Neuron (in vitro differentiated cells): ENCODE results near the gene TTC38.

ENCODE experiments used
- H2AFZ ChIP-seq: one replicate; pipeline ENCODE4 v1.6.1; 2013; ENCODE audit warnings: low read depth, mild to moderate bottlenecking, inconsistent platforms, low read length, moderate library complexity
- H3K27me3 ChIP-seq: one replicate; pipeline ENCODE4 v1.6.1; 2013; ENCODE audit warnings: low read length; ENCODE audit not compliant: insufficient read depth
- H3K36me3 ChIP-seq: one replicate; pipeline ENCODE4 v1.6.1; 2013; ENCODE audit warnings: low read length; ENCODE audit not compliant: insufficient read depth
- H3K4me1 ChIP-seq: one replicate; pipeline ENCODE4 v1.6.1; 2013; ENCODE audit warnings: low read length; ENCODE audit not compliant: insufficient read depth
- H3K4me3 ChIP-seq: 2 replicates; pipeline ENCODE4 v1.5.1; 2013; ENCODE audit warnings: mild to moderate bottlenecking, low read length, moderate library complexity
- H3K9me3 ChIP-seq: one replicate; pipeline ENCODE4 v1.6.1; 2013; ENCODE audit warnings: low read length

The TTC38 gene

GRCh38 chr22:46267431-46268279, at the start of gene TTC38:
TSS of gene TTC38 (plus strand) at chr22:46268008. CDS start at chr22:46268040, 32 bp downstream.
- Histone ChIP-seq H3K36me3 (peaks cover 6% of the 10 kb centered on the region), H3K4me1 (no peaks in the 10 kb centered on the region), H3K27me3 (peaks cover 7% of the 10 kb centered on the region), H2AFZ (peak within 1 kb of the TSS; percentile 99), H3K9me3 (peaks cover 9% of the 10 kb centered on the region), H3K4me3 (peak within 1 kb of the TSS; percentile 87)

DNA sequence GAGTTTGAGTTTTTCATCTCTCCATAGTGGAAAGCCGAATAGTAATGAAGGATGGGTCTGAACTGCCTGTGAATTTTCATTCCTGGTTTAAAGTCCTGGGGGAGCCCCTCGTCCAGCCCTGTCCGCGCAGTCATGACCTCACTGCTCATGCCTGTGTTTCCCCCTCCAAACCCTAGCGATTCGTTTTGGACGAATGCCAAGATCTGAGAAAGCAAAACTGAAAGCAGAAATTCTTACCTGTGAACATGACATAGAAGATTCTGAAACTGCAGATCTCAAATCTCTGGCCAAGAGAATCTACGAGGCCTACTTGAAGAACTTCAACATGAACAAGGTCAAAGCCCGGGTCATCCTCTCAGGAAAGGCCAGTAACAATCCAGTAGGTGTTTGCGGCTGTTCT, 48.2 kb upstream of the TTC38 start:
- Histone ChIP-seq H3K36me3 (no peaks in the 10 kb centered on the region), H2AFZ (no peak overlapping the region), H3K27me3 (no peaks in the 10 kb centered on the region), H3K9me3 (peaks cover 2% of the 10 kb centered on the region), H3K4me3 (no peak overlapping the region), H3K4me1 (no peaks in the 10 kb centered on the region)

DNA sequence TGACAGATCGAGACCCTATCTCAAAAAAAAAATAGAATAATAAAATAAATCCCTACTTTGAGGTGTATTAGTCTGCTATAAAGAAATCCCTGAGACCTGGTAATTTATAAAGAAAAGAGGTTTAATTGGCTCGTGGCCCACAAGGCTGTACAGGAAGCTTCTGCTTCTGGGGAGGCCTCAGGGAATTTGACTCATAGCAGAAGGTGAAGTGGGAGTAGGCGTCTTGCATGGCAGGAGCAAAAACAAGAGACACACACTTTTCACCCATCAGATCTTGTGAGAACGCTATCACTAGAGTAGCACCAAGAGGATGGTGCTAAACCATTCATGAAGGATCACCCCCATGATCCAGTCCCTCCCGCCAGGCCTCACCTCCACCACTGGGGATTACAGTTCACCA, 46.9 kb upstream of the TTC38 start:
- H3K36me3 ChIP-seq, result no peaks in the 10 kb centered on the region
- H2AFZ ChIP-seq, result no peak overlapping the region
- H3K4me3 ChIP-seq, result no peak overlapping the region
- no peaks in the 10 kb centered on the region for H3K9me3 ChIP-seq
- no peaks in the 10 kb centered on the region for H3K4me1 ChIP-seq
- no peaks in the 10 kb centered on the region for H3K27me3 ChIP-seq

- Histone ChIP-seq H3K36me3 (no peaks in the 10 kb centered on the region), H3K9me3 (no peaks in the 10 kb centered on the region), H3K27me3 (no peaks in the 10 kb centered on the region), H3K4me3 (no peak overlapping the region), H2AFZ (no peak overlapping the region), H3K4me1 (no peaks in the 10 kb centered on the region)
Measured at GRCh38 chr22:46224044-46224897, 43.5 kb upstream of the TTC38 start.

- Histone ChIP-seq H3K4me3 (no peak overlapping the region), H3K36me3 (no peaks in the 10 kb centered on the region), H3K9me3 (no peaks in the 10 kb centered on the region), H3K27me3 (no peaks in the 10 kb centered on the region), H2AFZ (no peak overlapping the region), H3K4me1 (no peaks in the 10 kb centered on the region)
Measured at GRCh38 chr22:46224898-46225290, 42.9 kb upstream of the TTC38 start.

DNA sequence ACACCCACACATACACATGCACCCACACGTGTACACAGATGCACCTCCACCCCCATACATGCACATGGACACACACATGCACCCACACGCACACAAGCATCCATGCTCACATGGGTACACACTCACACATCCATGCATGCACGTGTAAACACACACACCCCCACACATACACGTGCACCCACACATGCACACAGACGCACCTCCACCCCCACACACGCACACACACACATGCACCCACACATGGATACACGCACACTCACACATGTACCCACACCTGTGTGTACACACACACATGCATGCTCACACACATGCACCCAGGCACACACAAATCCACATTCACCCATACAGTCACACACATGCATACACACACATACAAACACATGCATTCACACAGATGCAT, 42.2 kb upstream of the TTC38 start:
- Histone ChIP-seq H3K4me1 (no peaks in the 10 kb centered on the region), H3K9me3 (no peaks in the 10 kb centered on the region), H3K27me3 (no peaks in the 10 kb centered on the region), H3K36me3 (no peaks in the 10 kb centered on the region), H2AFZ (no peak overlapping the region), H3K4me3 (no peak overlapping the region)

DNA sequence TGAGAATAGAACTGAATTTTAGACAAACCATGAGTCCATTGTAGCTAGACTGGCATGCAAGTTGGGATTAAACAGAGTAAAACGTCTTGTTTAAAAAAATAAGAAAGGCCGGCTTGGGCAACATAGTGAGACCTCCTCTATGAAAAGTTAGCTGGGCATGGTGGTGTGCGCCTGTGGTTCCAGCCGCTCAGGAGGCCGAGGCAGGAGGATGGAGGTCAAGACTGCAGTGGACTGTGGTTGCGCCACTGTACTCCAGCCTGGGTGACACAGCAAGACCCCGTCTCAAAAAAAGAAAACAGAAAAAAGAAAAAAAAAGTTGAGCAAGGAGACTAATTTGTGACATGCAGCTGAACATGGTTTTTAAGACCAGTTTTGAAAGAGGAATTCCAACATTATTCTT, 41.2 kb upstream of the TTC38 start:
- no peaks in the 10 kb centered on the region for H3K36me3 ChIP-seq
- H3K9me3 ChIP-seq, result no peaks in the 10 kb centered on the region
- no peaks in the 10 kb centered on the region for H3K4me1 ChIP-seq
- H3K27me3 ChIP-seq, result no peaks in the 10 kb centered on the region
- H3K4me3 ChIP-seq, result no peak overlapping the region
- H2AFZ ChIP-seq, result no peak overlapping the region

DNA sequence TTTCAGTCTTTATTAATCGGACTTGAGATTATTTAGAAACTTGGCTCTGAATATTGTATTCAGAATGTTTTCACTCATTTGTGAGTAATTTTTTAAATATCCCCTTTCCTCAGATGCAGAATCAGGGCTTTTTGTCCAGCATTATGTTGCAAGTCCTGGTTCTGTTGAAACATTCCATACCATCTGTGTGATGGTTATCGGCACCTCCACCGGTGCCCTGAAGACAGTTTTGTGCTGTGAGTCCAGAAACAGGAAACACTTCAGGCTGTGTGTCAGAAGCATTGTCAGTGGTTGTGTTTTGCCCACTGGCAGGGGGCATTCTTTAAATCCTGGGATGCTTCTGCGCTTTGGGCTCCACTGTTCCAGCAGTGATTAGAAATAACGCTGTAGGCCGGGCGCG, 38.1 kb upstream of the TTC38 start:
- no peaks in the 10 kb centered on the region for H3K4me1 ChIP-seq
- H3K27me3 ChIP-seq, result no peaks in the 10 kb centered on the region
- no peak overlapping the region for H3K4me3 ChIP-seq
- no peak overlapping the region for H2AFZ ChIP-seq
- no peaks in the 10 kb centered on the region for H3K9me3 ChIP-seq
- no peaks in the 10 kb centered on the region for H3K36me3 ChIP-seq

DNA sequence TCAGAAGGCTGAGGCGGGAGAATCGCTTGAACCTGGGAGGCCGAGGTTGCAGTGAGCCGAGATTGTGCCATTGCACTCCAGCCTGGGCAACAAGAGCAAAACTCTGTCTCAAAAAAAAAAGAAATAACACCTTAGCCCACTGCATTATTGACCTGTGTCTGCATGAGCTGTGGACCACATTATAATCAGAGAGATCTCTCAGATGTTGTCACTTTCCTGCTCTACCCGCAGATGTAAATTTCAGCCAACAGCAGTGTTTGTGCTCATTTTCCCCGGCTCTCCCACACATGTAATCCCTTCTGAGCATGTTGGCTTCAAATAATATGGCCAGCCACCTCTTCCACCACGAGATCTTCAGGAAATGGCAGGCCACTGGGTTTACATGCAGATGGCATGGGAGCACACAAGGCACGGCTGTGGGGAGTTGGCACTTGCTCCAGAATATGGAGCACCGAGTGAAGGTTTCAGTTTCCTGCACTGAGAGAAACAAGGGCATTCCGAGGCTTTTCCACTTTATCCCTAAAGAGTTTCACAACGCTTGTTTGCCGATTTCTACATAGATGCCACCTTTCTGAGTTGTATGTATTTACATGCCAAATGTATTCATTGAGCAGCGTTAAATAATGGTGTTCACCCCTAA, 37.4 kb upstream of the TTC38 start:
- H3K27me3 ChIP-seq, result no peaks in the 10 kb centered on the region
- no peaks in the 10 kb centered on the region for H3K4me1 ChIP-seq
- no peaks in the 10 kb centered on the region for H3K36me3 ChIP-seq
- H2AFZ ChIP-seq, result no peak overlapping the region
- no peak overlapping the region for H3K4me3 ChIP-seq
- no peaks in the 10 kb centered on the region for H3K9me3 ChIP-seq

- Histone ChIP-seq H3K4me1 (no peaks in the 10 kb centered on the region), H3K9me3 (no peaks in the 10 kb centered on the region), H3K36me3 (no peaks in the 10 kb centered on the region), H2AFZ (no peak overlapping the region), H3K27me3 (no peaks in the 10 kb centered on the region), H3K4me3 (no peak overlapping the region)
Measured at GRCh38 chr22:46233231-46233630, 34.6 kb upstream of the TTC38 start.

DNA sequence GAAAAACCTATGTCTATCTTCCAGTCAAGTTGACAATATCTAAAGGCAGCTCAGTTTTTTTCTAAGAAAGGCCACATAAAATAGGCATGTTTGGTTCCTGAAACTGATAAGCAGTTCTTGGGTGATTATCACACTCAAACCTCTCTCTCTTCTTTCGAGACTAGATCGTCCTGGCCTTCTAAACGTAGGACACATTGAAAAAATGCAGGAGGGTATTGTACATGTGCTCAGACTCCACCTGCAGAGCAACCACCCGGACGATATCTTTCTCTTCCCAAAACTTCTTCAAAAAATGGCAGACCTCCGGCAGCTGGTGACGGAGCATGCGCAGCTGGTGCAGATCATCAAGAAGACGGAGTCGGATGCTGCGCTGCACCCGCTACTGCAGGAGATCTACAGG, 32.8 kb upstream of the TTC38 start:
- H3K9me3 ChIP-seq, result no peaks in the 10 kb centered on the region
- no peak overlapping the region for H2AFZ ChIP-seq
- no peaks in the 10 kb centered on the region for H3K27me3 ChIP-seq
- H3K36me3 ChIP-seq, result no peaks in the 10 kb centered on the region
- H3K4me3 ChIP-seq, result no peak overlapping the region
- no peaks in the 10 kb centered on the region for H3K4me1 ChIP-seq

DNA sequence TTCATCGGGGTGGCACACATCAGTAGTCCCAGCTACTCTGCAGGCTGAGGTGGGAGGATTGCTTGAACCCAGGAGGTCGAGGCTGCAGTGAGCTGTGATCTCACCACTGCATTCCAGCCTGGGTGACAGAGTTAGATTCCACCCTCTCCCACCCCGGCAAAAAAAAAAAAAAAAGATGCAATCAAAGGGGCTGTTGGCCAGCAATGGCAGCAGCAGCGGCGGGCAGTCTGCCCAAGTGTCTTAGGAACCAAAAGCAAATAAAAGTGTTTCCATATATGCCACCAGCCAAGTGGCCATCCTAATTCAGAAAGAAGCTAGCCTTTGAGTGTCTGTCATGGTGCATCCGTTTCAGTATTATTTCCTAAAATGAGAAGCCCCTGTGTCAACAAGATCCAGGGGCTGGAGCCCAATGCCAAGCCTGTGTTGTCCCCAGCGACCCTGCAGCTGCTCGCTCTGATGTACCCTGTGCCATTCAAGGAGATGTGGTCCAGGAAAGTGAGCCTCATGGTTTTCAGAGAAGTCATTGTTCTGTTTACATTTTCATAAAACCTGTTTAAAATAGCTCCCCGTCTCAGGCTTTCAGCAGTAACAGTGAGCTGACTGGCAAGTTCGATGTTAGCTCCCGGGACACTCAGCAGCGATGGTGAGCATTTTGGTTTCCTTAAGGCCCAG, 30.2 kb upstream of the TTC38 start:
- Histone ChIP-seq H3K27me3 (no peaks in the 10 kb centered on the region), H2AFZ (no peak overlapping the region), H3K4me3 (no peak overlapping the region), H3K4me1 (no peaks in the 10 kb centered on the region), H3K9me3 (no peaks in the 10 kb centered on the region), H3K36me3 (no peaks in the 10 kb centered on the region)

DNA sequence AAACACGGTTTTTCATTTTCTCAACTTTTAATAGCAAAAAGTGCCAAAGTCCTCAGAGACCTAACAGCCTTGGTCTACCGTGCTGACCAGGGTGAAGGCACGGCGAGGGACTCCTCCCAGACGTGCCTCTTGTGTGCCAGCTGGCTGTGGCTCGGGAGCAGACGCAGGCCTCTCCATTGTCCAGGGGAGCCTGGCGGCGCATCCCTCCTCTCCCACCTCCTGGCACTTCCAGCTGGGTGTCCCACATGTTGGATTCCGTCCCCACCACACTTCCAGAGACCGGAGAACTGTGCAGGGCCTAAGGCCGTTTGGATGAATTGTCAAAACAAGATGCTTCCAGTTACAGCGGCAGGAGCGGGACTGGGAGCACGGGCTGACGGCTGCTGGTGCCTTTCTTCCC, 29.3 kb upstream of the TTC38 start:
- H3K4me3 ChIP-seq, result no peak overlapping the region
- no peaks in the 10 kb centered on the region for H3K36me3 ChIP-seq
- H3K9me3 ChIP-seq, result no peaks in the 10 kb centered on the region
- no peak overlapping the region for H2AFZ ChIP-seq
- no peaks in the 10 kb centered on the region for H3K4me1 ChIP-seq
- H3K27me3 ChIP-seq, result no peaks in the 10 kb centered on the region
